Measurements from ENCODE around the gene DIP2A. TPM values are rescaled to one million over a fixed set of nuclear protein-coding genes. Genes with fewer than 3 reads are reported as not detected.
"Not testable (repeated sequence)": the region's sequence is repeated elsewhere in the genome, so short reads cannot be mapped to it uniquely, and the experiment has no call there.

The DIP2A gene
- polyA plus RNA-seq, 3 donors: 24.7 to 25.8 (median 25.3) TPM

DNA sequence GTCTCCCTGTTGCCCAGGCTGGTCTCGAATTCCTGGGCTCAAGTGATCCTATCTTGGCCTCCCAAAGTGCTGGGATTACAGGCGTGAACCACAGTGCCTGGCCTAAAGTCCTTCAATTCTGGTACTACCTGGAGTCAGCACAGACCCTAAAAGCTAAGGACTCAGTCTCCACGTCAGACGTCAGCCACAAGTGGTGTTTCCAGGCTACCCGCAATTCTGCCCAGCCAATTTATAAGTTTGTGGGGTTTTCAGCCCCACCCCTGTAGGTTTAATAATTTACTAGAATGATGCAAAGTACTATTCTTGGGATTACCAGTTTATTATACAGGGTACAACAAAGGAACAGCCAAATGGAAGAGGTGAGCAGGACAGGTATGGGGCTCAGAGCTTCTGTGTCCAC lies 10.6 kb upstream of the DIP2A start:
- no peak for DNase-seq (ENCODE audit: low read depth in 3 of 3, low spot score in 2 of 3)

DNA sequence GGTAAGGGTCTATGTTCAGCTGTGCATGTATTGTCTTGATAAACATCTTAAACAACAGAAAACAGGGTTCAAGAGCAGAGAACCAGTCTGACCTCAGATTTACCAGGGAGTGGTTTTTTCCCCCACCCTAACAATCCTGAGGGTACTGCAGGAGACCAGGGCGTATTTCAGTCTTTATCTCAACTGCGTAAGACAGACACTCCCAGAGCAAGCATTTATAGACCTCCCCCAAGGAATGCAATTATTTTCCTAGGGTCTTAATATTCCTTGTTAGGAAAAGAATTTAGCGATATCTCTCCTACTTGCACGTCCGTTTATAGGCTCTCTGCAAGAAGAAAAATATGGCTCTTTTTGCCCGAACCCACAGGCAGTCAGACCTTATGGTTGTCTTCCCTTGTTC lies 9.8 kb upstream of the DIP2A start:
- DNase-seq (ENCODE audit: low read depth in 3 of 3, low spot score in 2 of 3): not testable (repeated sequence)

- no peak for DNase-seq (ENCODE audit: low read depth in 3 of 3, low spot score in 2 of 3)
Measured at GRCh38 chr21:46452710-46453109, 6.0 kb upstream of the DIP2A start.

- no peak for DNase-seq (ENCODE audit: low read depth in 3 of 3, low spot score in 2 of 3)
Measured at GRCh38 chr21:46454142-46454541, 4.5 kb upstream of the DIP2A start.

DNA sequence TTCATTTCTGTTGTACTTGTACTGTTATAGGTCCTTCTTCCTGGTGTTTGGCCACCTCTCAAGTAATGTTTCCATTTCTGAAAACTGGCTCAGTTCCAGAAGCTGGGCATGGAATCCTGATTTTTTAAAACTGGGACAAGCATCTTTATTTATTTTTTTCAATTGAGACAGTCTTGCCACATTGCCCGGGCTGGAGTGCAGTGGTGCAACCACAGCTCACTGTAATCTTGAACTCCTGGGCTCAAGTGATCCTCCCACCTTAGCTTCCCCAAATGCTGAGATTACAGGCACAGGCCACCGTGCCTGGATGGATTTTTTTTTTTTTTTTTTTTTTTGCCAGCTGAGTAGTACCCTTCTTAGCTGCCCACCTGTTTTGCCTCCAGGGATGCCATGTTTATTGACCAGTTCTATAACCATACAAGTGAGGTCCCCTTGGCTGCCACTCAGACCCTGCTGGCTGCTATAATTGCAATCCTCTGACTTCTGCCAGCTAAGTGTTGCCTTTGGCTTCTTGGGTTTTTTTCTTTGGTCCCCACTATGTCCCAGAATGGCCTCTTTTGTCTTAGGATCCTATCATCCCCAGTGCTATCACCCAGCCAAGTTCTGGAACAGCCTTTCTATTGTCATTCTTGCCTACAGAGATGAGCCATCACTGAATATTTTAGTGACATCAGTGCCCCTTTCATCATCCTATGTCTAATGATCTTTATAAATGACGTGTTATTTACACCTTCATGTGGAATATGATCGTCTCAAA lies 3.9 kb upstream of the DIP2A start:
- DNase-seq (ENCODE audit: low read depth in 3 of 3, low spot score in 2 of 3): no peak

- no peak for DNase-seq (ENCODE audit: low read depth in 3 of 3, low spot score in 2 of 3)
Measured at GRCh38 chr21:46455575-46456385, 2.9 kb upstream of the DIP2A start.

GRCh38 chr21:46456750-46457149 lies 1.9 kb upstream of the DIP2A start:
- DNase-seq (ENCODE audit: low read depth in 3 of 3, low spot score in 2 of 3): no peak

DNA sequence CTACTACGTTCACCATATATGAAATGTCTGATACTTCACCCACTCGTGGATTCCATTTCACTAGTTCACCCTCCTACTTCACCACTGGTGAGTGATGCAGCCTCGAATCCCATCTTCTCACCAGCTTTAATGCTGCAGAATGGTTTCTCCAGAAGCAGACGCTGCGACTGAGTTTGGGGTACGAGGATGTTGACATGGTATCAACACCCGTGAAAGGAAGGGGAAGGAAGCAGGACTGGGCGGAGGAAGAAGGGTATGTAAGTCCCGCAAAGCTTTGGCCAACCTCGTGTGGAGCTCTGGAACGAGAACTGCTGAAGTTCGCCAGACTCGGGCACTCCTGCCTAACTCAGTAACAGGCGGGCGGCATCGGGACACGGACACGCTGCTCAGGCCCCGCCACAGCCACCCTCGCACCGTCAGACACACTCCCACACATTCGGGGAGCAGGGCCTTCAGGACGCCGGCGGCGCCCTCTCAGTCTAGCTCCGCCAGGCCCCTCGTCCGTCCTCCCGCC lies 833 bp upstream of the DIP2A start:
- DNase-seq (ENCODE audit: low read depth in 3 of 3, low spot score in 2 of 3): no peak

- DNase-seq (ENCODE audit: low read depth in 3 of 3, low spot score in 2 of 3): no peak
Measured at GRCh38 chr21:46459024-46459355, 299 bp downstream of the DIP2A start.

DNA sequence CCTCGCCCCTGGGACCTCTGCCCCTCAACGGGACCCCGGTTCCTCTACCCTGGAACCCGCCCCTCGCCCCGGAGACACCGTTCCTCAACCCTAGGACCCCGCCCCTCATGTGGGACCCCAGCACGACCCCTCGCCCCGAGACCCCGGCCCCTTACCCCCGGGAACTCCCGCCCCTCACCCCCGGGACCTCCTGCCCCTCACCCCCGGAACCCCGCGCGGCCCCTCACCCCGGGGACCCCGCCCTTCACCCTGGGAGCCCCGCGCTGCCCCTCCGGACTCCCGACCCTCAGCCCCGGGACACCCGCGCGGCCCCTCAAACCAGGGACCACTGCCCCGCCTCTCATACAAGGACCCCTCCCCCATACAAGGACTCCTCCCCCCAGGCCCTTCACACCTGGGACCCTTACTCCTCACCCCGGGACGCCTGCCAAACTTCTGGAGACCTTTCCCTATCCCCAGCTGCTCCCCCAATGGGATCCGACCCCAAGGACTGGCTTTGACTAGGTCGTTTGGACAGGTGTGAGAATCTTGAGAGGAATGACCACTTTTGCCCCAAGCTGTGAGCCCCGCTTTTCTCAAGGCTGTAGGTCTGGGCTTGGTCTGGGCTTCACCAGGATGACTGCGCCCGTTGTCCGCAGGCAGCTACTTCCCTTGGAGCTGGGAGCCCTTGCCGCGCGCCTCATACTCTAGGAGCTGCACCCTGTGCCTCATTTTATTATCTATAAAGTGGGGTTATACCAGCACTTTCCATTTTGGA lies 843 bp downstream of the DIP2A start:
- no peak for DNase-seq (ENCODE audit: low read depth in 3 of 3, low spot score in 2 of 3)

DNA sequence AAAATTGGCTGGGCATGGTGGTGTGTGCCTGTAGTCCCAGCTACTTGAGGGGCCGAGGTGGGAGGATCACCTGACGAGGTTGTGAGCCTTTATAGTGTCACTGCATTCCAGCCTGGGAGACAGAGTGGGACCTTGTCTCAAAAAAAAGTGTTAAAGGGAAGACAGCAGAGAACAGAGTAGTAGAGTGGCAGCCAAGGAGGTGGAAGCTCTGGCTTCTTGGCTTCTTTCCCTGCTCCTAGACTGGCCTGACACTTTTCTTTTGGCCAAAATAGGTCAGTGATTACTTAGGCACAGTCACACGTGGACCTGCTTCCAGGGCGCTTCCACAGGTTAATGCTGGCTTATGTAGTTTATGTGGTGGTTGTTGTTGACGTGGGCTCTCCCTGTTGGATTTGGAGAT lies 3.2 kb downstream of the DIP2A start:
- DNase-seq (ENCODE audit: low read depth in 3 of 3, low spot score in 2 of 3): no peak

GRCh38 chr21:46465153-46465552 lies 6.5 kb downstream of the DIP2A start:
- DNase-seq (ENCODE audit: low read depth in 3 of 3, low spot score in 2 of 3): not testable (repeated sequence)

- DNase-seq (ENCODE audit: low read depth in 3 of 3, low spot score in 2 of 3): no peak
Measured at GRCh38 chr21:46465651-46466050, 7.0 kb downstream of the DIP2A start.

DNA sequence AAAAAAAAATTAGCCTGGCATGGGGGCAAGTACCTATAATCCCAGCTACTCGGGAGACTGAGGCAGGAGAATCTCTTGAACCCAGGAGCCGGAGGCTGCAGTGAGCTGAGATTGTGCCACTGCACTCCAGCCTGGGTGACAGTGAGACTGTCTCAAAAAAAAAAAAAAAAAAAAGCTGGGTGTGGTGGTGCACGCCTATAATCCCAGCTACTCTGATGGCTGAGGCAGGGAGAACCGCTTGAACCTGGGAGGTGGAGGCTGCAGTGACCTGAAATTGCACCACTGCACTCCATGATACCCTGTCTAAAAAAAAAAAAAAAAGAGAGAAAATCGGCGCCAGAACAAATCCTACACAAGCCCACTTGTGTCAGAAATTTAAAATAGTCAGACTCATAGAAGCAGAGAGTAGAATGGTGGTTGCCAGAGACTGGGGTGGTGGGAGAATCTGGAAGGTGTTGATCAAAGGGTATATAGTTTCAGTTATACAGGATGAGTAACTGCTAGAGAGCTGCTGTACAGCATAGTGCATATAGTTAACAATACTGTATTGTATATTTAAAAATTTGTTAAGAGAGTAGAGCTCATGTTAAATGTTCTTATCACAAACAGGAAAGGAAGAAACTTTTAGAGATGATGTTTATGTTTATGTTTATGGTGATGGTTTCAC lies 9.6 kb downstream of the DIP2A start:
- DNase-seq (ENCODE audit: low read depth in 3 of 3, low spot score in 2 of 3): no peak

GRCh38 chr21:46469275-46469674 lies 10.6 kb downstream of the DIP2A start:
- no peak for DNase-seq (ENCODE audit: low read depth in 3 of 3, low spot score in 2 of 3)

DNA sequence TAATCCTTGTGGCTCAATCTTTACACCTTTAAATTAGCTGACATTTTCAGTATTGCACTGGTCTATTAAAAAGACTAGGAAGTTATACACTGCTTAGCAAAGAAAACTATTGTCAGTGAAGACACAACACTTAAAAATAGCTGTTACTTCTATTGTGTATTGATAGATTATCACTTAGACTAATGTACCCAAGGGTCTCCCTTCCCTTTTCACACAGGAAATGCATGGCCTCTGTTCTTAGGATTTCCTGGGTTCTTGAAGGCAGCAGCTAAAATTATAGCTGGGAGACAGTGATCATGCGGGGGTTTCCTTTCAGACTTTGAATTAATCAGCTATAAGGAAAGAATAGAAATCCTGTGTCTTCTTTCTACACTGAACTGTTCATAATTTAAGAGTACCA lies 12.8 kb downstream of the DIP2A start:
- DNase-seq (ENCODE audit: low read depth in 3 of 3, low spot score in 2 of 3): no peak

DNA sequence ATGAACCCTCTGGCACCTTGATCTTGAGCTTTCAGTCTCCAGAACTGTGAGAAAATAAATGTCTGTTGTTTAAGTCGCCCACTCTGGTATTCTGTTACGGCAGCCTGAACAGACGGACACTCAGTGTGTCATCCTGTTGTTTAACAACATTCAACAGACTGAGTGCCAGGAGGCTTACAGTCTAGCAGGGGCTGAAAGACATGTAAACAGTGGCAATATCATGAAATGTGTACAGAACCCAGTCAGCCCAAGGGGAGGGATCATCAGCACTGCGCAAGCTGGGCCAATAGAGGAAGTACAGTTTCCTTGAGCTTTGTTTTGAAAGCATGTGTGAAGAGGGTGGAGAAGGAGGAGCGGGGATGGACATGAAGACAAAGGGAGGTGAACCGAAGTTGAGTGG lies 13.6 kb downstream of the DIP2A start:
- no peak for DNase-seq (ENCODE audit: low read depth in 3 of 3, low spot score in 2 of 3)

DNA sequence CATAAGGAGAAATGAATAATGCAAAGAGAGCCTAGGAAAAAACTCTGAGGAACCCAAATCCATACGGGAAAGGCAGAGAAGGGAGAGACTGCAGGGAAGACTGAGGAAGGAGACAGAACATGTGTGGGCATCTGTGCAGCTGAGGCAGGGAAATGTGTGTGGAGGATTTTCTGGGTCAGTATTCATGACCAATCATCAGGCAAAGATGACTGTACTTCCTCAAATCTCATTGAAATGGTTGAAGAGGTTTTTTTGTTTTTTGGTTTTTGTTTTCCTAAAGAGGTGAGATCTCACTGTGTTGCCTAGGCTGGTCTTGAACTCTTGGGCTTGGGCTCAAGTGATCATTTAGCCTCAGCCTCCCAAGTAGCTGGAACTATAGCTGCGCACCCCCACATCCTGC lies 15.7 kb downstream of the DIP2A start:
- DNase-seq (ENCODE audit: low read depth in 3 of 3, low spot score in 2 of 3): no peak

GRCh38 chr21:46475296-46475695 lies 16.6 kb downstream of the DIP2A start:
- no peak for DNase-seq (ENCODE audit: low read depth in 3 of 3, low spot score in 2 of 3)

GRCh38 chr21:46477765-46478164 lies 19.1 kb downstream of the DIP2A start:
- DNase-seq (ENCODE audit: low read depth in 3 of 3, low spot score in 2 of 3): no peak

- no peak for DNase-seq (ENCODE audit: low read depth in 3 of 3, low spot score in 2 of 3)
Measured at GRCh38 chr21:46478910-46479309, 20.2 kb downstream of the DIP2A start.
